GM21515 (cell line): ENCODE data around the gene LUZP1.

Experiments used
- ATAC-seq: cut with Tn5 transposase; IDR thresholded peaks from one replicate; pipeline ENCODE4 v1.9.1; 2021; ENCODE audit not compliant: unreplicated experiment

LUZP1 gene

DNA sequence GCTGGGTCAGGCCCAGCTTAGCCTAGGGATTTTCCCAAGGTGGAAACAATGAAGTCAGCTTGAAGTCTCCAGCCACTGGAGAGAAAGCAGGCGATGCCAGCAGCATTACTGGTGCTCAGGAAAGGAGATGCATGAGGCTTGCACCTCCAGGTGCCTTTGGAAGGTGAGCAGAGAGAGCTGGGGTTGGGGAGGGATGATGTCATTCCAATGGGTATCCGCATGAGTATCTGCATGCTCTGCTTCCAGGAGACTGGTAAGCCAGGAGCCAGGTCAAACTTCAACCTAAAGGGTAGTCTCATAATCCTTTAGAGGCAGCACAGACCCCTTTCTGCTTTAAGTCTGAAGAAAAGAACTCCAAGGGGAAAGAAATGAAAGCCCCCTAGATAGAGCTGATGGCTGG lies 80.6 kb downstream of the LUZP1 start:
- ATAC-seq: no peak

DNA sequence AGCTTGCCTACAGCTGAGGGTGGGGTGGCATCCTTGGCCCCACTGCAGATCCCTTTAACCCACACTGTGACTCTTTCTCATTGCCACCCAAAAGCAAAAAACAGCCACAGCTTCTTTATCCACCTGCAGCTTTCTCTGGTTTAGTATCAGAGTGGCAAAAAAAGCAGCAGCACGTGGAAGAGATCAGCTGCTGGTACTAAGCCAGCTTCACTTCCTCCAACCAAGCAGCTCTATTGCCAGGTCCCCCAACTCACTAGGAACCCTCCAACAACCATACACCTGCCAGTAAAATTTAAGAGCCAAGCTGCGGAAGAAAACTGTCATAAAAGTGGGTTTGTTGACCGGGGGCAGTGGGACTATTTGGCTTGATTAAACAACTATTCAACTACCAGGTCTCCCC lies 83.0 kb downstream of the LUZP1 start:
- ATAC-seq: no peak

DNA sequence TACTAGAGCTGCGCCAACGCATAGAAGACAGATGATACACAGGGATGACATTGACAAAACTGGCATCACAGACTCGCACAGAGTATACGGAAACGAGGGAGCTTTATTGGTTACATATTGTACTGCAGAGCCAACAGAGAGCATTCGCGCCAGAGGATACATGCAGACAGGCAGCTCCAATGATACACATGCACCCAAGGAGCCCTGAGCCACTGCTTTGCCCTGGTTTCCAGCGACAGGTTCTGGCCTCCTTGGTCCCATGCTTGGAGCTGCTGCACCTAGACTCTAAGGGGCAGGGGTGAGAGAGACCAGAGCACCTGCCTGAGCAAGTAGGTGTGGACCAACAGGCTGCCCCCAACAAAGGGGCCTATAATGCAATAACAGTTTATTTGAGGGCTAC lies 83.8 kb downstream of the LUZP1 start:
- no peak for ATAC-seq

DNA sequence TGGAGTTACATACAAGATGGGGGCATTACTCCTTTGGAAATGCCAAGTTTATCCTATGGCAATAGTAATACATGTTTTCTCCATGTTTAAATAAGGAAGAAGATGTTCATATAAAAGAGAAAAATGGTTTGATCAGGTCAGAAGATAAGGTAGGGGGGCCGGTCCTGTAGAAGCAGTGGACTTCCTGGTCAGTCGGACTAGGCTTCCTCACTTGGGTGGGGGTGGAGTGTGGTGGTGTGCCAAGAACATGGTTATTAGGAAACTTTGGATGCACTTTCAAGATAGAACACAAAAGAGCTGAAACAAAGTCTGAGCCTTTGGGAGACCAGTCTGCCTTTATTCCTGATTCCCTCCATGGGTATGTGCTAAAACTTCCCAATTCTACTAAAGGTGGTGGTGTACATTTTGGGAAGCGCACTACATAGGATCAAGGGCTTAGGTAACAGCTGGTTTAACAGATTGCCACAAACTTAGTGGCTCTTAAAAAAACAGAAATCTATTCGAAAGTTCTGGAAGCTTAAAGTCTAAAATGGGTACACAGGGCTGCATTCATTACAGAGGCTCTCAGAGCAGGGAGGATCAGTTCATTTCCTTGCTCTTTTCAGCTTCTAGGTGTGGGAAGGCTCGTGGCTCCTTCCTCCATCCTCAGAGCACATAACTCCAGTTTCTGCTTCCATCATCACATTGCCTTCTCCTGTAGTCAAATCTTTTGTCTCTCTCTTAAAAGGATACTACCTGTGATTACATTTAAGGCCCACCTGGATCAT lies 84.8 kb downstream of the LUZP1 start:
- ATAC-seq: no peak

DNA sequence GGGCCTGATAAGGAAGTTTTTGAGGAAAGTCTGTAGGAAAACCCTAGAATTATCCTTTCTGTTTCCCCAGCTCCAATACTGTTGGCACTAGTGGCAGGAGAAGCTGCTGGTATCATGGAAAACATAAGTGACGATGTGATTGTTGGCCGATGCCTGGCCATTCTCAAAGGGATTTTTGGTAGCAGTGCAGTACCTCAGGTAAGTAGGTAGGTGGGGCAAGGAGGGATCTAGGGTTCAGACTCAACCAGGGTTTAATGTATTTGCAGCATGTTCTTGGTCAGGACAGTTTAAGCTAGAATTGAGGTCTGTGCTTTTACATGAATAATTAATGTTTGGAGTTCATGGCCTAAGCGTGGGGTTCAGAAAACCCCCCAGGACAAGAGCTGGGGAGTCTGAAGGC lies 87.3 kb downstream of the LUZP1 start:
- ATAC-seq: no peak

DNA sequence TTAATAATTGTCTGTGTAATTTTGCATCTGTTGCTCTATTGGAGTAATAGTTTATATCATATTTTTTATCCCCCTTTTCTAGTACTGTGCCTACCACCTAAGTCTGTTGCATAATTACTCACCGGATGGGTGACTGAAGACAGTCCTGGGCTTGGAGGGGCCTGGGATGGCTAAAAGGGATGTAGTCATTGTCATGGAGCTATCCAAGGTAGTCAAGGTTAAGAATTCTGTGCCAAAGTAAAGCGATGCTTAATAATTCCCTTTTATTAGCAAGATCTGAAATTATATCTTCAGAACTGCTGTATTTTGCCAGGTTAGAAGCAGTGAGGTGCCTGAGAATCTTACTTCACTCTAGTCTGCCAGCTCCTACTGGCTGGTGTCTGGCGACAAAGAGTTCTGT lies 87.8 kb downstream of the LUZP1 start:
- no peak for ATAC-seq

DNA sequence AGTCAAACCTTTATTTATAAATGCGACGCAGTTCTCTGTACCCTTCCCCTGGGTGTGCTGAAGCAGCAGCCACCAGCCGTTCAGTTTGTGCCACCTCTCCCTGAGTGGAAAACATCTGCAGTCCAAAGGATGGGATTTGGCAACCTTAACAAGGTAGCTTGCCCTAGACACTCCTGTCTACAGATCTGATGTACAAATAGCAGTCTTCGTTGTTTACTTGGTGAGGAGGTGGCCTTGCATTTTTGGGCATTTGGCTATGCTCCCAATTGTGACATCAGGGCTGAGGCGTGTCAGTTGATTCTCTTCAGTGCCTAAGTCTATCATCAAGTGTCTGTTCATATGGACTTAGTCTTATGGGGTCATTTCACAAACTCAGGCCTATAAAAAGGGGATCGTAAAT lies 89.6 kb downstream of the LUZP1 start:
- no peak for ATAC-seq

DNA sequence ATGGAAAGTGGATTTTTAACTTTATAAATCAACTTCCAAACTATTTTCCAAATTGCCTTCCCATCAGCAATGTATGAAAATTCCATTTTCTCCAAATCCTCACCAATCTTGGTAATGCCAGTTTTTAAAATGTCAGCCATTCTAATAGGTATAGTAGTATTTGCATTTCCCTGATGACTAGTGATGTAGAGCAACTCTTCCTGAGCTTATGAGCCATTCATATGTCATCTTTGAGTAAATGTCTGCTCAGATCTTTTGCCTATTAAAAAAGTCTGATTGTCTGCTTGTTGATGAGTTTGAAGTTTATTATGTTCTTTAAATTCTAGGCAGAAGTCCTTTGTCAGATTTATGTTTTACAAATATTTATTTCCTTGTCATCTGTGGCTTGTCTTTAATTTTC lies 94.6 kb downstream of the LUZP1 start:
- ATAC-seq: no peak

DNA sequence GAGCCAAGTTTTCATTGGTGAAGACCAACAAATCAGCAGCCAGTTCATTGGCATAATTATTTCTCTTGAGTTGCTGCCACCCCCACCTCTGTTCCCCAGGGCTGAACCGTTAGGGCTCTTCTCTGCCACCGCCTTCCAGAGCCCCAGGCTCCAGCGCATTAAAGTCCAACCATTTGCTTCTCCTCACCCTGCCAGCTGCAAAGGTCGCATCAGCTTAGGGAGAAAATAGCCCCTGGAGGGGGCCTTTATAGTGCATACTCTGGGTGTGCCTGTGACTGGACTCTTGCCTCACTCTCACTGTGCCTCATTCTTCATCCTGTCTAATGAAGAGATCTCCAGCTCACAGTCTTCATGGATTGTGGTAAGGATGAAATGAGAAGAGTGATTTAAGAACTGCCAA lies 99.0 kb downstream of the LUZP1 start:
- ATAC-seq: no peak

DNA sequence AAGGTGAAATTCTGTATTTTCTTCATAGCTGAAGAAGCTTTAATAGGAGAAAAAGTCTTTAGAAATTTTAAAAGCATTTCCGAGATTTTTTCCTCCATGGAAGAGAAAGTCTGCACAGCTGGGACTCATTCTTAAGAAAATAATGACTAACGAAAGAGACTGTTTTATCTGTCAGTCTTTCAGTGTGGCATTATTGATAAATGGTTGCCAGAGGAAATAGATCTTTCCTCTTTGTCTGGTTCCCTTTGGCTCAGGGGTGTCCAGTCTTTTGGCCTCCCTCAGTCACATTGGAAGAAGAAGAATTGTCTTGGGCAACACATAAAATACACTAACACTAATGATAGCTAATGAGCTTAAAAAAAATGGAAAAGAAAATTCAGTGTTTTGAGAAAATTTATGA lies 99.5 kb downstream of the LUZP1 start:
- ATAC-seq: no peak

DNA sequence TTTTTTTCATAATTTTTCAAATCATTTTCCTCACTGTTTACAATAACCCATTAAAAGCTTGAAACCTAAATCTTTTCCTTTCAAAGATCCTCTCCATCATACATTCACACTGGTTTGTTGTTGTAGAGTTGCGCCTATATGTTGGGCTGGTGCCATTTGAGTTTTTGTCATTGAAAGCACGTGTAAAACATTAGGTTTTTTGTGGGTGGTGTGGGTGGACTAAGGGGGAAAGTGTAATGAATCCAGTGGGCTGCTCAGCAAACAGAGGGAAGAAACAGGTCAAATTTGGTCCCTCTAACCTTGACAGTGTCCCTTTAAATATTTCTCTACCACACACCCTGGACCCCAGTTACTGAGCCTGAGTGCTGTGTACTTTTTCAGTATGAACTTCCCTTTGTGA lies 102.6 kb downstream of the LUZP1 start:
- no peak for ATAC-seq

DNA sequence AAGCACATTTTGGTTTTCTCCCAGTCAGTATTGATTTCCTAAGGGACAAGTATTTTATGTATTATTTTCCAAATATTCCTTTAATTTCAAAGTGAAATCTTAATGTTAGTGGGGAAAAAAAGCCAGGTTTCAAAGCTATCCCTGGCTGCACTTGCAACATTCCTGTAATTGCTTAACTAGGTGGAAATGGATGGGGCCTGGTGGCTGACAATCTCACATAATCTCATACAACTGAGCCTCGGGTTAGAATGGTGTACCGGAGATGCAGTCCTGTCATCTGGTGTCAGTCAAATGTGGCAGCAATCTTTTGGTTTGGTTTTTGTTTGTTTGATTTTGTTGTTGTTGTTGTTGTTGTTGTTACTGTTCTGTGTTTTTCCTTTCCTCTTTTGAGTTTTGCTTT lies 103.3 kb downstream of the LUZP1 start:
- ATAC-seq: no peak

DNA sequence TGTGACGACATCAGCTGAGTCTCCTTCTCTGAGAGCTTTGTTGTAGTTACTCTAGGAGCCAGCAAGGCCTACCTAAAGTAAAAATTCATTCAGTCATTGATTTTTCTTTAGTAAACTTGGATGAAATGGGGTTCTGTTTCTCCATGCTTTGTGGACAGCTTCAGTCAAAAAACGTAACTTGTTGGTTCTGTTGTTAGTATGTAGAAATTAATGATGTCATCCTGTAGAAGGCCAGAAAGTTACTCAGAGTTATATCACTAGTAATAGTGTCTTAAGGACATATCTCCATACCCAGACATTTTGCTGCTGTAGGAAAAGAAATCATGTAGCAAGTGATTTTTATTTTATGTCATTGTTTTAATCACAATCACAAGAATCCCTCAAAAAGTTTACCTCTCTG lies 106.4 kb downstream of the LUZP1 start:
- no peak for ATAC-seq

DNA sequence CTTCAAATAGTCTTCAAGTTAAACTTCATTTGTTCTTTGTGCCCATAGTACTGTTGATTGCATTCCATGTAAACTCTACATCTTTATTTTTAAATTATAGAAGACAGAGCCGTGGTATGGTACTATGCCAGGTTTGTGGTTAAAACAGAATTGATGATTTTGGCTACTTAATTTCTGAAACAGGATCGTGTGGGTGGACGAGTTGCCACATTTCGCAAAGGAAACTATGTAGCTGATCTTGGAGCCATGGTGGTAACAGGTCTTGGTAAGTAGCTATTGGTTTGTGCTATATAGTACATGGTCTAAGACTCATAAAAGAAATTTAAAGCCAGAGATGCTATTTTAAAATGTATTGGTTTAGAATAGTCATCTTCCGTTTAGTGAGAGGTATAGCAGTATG lies 111.4 kb downstream of the LUZP1 start:
- no peak for ATAC-seq

DNA sequence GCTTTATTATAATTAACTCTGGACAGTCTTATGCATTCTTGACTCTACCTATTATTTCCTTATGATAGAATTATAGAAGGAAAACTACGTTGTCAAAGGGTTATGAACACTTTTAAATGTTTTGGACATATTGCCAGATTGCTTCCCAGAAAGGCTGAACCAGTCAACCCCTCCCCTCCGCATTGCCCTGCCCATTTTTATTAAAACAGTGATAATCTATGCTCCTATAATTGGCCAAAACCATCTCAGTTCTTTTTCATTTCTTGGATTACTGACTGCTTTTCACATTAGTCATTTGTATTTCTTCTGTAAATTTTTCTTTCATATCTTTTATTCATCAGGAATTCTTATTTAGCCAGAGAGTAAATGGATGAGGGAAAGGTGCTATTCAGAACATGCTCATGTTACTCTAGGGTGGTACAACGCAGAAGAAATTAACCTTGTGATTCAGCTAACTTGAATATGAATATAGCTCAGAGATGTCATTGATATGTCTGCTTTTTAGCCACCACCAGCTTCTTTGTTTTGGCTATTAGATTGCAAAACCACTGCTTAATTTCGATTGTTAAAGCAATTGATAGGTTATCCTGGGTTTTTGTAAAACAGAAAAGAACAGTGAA lies 117.3 kb downstream of the LUZP1 start:
- ATAC-seq: no peak

DNA sequence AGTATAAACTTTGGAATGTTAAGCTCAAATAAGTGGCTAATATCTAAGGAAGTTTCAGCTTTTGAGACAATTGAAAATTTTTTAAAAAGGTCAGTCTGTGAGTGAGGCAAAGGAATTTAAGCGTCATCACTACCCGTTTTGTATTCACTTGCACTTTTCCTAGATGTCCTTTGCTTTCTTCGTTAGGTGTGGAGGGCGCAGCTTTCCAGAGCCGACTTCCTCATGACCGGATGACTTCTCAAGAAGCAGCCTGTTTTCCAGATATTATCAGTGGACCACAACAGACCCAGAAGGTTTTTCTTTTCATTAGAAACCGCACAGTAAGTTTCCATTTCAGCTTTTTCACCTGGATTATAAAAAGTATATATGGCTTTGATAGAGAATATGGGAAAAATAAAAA lies 118.5 kb downstream of the LUZP1 start:
- no peak for ATAC-seq

DNA sequence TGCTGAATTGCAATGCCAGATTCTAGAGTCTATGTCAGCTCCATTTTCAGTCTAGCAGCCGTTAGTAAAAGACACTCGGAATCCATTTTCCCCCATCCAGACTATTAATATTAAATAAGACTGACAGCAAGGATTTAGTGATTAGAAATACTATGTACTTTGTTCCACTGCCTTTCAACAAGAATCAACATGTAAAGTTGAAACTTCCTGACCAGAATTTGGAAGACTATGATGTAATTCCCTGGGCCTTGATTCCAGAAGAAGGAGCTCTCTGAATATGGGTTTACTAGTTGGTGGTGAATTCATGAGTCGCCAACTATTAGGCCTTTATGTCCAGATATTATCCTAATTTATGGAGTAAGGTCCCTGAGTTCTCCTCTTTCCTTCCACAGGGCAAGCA lies 124.6 kb downstream of the LUZP1 start:
- ATAC-seq: no peak

DNA sequence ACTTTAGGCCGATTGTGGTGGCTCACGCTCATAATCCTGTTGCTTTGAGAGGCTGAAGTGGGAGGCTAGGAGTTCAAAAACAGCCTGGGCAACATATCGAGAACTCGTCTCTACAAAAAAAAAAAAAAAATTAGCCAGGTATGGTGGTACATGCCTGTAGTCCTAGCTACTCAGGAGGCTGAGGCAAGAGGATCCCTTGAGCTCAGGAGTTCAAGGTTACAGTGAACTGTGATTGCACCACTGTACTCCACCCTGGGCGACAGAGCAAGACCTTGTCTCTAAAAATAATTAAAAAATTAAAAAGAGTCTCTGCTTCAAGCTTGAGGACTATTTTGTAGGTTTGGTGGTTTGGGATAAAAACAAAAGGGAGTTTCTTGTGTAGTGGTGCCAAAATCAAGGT lies 128.1 kb downstream of the LUZP1 start:
- no peak for ATAC-seq

DNA sequence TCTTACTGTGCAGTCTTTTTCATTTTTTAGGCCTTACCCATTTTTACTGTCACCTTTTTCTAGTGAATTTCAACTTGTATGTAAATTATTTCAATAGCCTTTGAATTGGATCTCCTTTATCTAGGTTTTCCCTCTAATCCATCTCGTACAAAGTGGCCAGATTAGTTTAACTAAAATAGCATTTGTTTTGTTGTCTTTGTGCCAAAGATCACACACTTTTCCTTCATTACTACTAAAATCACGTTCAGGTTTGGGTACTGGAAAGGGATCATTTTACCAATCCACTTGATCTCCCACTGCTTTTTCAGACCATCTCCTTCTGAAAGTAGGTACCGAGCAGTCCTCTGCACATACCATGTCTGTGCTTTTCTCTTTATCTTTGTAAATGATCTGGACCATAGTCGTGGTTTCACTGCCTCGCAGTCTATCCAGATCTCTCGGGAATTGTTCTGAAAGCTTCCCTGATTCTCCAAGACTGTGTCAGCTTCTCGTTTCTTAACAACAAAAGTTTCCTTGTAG lies 129.3 kb downstream of the LUZP1 start:
- no peak for ATAC-seq

DNA sequence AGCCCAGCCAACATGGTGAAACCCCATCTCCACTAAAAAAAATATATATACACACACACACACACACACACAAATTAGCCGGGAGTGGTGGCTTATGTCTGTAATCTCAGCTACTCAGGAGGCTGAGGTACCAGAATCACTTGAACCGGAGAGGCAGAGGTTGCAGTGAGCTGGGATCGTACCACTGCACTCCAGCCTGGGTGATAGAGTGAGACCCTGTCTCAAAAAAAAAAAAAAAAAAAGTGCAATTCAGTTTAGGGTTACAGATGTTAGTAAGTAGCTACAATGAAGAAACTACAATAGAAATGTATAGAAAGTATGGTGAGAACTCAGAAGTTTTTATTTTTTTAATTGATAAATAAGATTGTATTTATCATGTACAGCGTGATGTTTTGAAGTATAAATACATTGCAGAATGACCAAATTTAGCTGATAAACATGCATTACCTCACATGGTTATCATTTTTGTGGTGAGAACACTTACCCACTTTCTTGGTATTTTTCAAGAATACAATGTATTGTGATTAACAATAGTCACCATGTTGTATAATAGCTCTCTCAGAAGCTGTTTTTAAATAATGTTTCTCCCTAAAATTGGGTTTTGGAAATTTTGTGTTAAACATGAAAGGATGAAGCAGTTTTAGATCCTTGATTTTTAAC lies 131.4 kb downstream of the LUZP1 start:
- no peak for ATAC-seq

DNA sequence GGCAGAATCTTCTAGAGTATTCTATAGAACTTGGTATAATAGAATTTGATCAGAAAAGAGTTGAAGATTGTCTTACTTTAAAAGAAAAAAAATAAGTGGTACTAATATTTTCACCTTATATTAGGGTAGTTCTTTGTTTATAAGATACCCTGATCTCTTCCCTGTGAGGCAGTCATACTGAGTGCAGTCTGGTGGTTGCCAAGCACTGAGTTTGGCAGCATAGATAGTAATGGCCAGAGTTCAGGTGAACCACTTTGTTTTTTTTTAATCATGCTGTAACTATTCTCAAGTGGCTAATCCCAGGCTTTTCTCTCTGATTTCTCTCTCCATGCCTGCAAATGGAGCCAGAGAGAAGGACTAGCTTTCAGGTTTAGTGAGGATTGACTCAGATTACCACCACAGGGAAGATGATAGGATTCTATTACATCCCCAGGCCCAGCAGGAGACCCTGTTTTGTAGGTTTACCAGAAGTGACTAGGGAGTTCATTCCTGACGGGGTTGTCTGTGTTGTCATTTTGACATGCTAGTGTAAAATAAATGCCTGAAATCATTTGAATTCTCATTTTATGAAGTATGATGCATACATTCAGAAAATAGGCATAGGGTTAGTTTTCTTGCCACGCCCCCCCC lies 132.7 kb downstream of the LUZP1 start:
- no peak for ATAC-seq
